Fibroblast of the aortic adventitia (primary cell): Measurements from ENCODE around the gene ARSD. TPM values are rescaled to one million over a fixed set of nuclear protein-coding genes. Genes with fewer than 3 reads are reported as not detected.
"Not testable (repeated sequence)": the region's sequence is repeated elsewhere in the genome, so short reads cannot be mapped to it uniquely, and the experiment has no call there.

ENCODE experiments used
- DNase-seq: peaks from one replicate; pipeline ENCODE4 v3.0.0-alpha.2; 2010; ENCODE audit warnings: low read depth
- H3K4me3 ChIP-seq: 2 replicates; pipeline ENCODE4 v1.5.1; 2011; ENCODE audit warnings: low read depth, mild to moderate bottlenecking, control low read depth, low read length, moderate library complexity
- CTCF ChIP-seq: IDR thresholded peaks from 2 replicates; pipeline ENCODE4 v1.5.1; 2011; ENCODE audit warnings: mild to moderate bottlenecking, low read length, control low read depth, inconsistent platforms; ENCODE audit not compliant: insufficient read depth
- total RNA-seq: library from RNA; depleted of rRNA; stranded (reverse); fragments of >200 nt; gene quantifications from 2 replicates; pipeline ENCODE4 v1.2.3, GENCODE V29; 2012; ENCODE audit warnings: low replicate concordance

Gene ARSD
- total RNA-seq, 1 donor: 12.0 TPM

GRCh38 chrX:2898846-2899512 is 30.2 kb downstream of the ARSD start:
- no peak for TF ChIP-seq CTCF
- DNase-seq: no peak
- H3K4me3 ChIP-seq: no peak overlapping the region

GRCh38 chrX:2897690-2898623 is 31.2 kb downstream of the ARSD start:
- H3K4me3 ChIP-seq, DNase-seq: not testable (repeated sequence)

DNA sequence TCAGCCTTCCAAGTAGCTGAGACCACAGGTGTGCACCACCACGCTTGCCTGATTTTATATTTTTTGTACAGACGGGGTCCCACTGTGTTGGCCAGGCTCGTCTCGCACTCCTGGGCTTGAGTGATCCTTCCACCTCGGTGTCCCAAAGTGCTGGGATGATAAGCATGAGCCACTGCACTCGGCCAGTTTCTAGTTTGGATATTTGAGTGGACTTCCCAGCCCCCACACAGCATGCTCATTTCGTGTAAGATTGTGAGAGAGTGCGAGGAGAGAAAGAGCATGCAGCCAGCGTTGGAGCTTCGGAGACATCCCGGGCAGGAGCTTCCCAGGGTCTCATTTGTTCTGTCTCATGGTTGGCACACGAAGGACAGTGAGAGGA is 31.8 kb downstream of the ARSD start:
- TF ChIP-seq CTCF: no peak
- no peak for DNase-seq
- H3K4me3 ChIP-seq: no peak overlapping the region

- no peak for TF ChIP-seq CTCF
- DNase-seq: peak; percentile 63
- H3K4me3 ChIP-seq: no peak overlapping the region
Measured at GRCh38 chrX:2894885-2895292, 34.2 kb downstream of the ARSD start.

DNA sequence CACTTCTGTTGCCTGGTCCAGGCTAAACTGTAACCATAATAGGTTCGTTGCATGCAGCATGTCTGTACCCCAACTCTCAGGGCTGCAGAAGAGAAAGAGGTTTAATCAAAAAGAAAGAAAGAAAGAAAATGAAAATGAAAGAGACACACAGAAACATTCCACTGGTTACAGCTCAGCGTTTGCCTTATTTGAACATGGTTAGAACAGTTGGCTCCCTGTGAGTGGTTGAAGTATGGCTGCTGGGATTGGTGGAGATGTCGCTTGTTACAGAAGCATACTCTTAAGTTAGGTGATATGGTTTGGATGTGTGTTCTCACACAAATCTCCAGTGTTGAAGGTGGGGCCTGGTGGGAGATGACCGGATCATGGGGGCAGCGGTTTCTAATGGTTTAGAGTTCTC is 36.3 kb downstream of the ARSD start:
- no peak for TF ChIP-seq CTCF
- H3K4me3 ChIP-seq: no peak overlapping the region

DNA sequence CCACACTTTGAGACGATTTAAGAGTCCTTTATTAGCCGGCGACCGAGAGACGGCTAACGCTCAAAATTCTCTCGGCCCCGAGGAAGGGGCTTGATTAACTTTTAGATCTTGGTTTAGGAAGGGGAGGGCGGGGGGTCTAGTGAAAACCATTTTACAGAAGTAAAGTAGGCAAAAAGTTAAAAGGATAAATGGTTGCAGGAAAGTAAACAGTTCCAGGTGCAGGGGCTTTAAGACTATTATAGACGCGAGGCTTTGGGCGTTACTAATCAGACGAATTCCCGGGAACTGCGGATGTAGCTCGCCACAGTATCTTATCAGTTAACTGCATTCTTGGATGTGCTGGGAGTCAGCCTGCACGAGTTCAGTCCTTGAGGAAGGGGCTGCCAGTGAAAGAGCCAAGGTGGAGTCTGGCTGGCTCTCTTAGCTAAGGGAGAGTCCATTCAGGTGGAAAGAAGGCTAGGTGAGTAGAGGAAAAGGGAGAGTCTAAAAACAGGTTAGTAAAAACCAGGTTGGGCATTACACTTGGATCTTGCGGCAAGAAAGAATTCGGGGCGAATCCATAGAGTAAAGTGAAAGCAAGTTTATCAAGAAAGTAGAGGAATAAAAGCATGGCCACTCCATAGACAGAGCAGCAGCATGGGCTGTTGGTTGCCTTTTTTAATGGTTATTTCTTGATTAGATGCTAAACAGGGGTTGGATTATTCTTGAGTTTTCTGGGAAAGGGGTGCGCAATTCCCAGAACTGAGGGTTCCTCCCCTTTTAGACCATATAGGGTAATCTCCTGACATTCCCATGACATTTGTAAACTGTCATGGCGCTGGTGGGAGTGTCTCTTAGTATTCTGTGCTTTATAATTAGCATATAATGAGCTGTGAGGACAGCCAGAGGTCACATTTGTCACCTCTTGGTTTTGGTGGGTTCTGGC is 38.3 kb downstream of the ARSD start:
- DNase-seq, H3K4me3 ChIP-seq: not testable (repeated sequence)

More for the DNA sequence above, 36.3 kb downstream of the ARSD start:
- DNase-seq: no peak

DNA sequence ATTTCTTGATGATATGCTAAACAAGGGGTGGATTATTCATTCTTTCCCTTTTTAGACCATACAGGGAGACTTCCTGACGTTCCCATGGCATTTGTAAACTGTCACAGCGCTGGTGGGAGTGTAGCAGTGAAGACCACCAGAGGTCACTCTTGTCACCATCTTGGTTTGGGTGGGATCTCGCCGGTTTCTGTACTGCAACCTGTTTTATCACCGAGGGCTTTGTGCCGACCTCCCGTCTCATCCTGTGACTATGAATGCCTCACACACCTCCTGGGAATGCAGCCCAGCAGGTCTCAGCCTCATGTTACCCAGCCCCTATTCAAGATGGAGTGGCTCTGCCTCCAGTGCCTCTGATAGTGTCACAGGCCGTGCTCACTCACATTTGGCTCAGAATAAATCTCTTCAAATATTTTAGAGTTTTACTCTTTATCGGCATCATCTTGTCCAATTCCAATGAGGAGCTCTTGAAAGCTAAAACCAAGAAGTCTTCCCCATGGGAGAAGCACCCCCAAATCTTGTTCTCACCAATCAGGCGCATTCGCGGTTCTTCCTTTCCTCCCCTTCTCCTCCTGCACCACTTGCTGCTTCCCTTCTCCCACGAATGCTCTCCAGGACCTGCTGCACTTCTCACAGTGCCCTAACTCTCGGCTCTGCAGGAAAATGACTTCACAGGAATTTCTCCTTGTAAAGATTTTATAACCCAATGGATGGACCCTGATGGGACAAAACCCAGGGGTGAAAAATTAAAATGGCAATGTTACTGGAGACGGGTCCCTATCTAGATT is 39.2 kb downstream of the ARSD start:
- H3K4me3 ChIP-seq: peak overlapping the region; percentile 56
- TF ChIP-seq CTCF: peak; percentile 12
- not testable (repeated sequence) for DNase-seq
